Tibial nerve (tissue), 3 donors: ENCODE measurements around the gene TNN.

ENCODE experiments used
- POLR2A ChIP-seq, 2 donors: fragments of 450-650 bp; IDR thresholded peaks; one replicate each; pipeline ENCODE4 v1.6.1; 2017; ENCODE audit warnings: antibody characterized with exemption in 2 of 2, mild to moderate bottlenecking in 2 of 2, moderate library complexity in 2 of 2
- TF ChIP-seq, protein P1 (sequence below), 5 experiments: fragments of 200-600 bp in 3 of 5; fragments of 450-650 bp in 2 of 5; sonication (generic) in 3 of 5; IDR thresholded peaks; one replicate each; pipeline ENCODE4 v1.5.1; 2016 to 2019; ENCODE audit warnings: antibody characterized with exemption in 5 of 5, mild to moderate bottlenecking in 3 of 5, moderate library complexity in 2 of 5

DNA sequence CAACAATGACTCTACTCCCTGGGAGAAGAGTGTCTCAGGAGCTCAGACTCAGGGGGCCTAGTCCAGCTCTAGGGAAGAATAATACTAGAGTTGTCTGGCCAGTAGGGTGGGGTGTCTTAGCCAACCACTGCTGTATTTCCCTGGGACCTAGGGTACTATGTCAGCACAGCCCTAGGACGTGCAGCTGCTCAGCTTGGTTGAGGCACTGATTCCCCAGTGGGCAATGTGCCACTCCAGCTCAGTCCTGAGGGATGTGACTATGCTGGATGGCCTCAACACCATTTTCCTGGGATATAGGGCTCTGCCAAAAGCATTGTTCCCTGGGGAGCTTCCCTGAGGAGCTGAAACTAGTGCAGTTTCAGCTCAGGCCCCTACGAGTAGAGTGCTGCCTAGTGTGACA, 47.4 kb downstream of the TNN start:
- TF ChIP-seq POLR2A (IDR thresholded peaks at IDR 0.05), result no peak
- TF ChIP-seq, protein P1, sequence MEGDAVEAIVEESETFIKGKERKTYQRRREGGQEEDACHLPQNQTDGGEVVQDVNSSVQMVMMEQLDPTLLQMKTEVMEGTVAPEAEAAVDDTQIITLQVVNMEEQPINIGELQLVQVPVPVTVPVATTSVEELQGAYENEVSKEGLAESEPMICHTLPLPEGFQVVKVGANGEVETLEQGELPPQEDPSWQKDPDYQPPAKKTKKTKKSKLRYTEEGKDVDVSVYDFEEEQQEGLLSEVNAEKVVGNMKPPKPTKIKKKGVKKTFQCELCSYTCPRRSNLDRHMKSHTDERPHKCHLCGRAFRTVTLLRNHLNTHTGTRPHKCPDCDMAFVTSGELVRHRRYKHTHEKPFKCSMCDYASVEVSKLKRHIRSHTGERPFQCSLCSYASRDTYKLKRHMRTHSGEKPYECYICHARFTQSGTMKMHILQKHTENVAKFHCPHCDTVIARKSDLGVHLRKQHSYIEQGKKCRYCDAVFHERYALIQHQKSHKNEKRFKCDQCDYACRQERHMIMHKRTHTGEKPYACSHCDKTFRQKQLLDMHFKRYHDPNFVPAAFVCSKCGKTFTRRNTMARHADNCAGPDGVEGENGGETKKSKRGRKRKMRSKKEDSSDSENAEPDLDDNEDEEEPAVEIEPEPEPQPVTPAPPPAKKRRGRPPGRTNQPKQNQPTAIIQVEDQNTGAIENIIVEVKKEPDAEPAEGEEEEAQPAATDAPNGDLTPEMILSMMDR (IDR thresholded peaks at IDR 0.05), result no peak
